GM19324 (cell line): ENCODE measurements around the gene TBPL2.

Experiments
- ATAC-seq: cut with Tn5 transposase; IDR thresholded peaks from one replicate; pipeline ENCODE4 v1.9.1; 2021; ENCODE audit warnings: mild to moderate bottlenecking, moderate library complexity; ENCODE audit not compliant: unreplicated experiment, low FRiP score

The TBPL2 gene

GRCh38 chr14:55373784-55374705 is 66.4 kb downstream of the TBPL2 start:
- ATAC-seq = no peak

GRCh38 chr14:55372825-55373224 is 67.6 kb downstream of the TBPL2 start:
- no peak for ATAC-seq

GRCh38 chr14:55372423-55372822 is 68.0 kb downstream of the TBPL2 start:
- no peak for ATAC-seq

- ATAC-seq = no peak
These were observed 69.4 kb downstream of the TBPL2 start for GRCh38 chr14:55370883-55371455.

GRCh38 chr14:55366271-55366670 is 74.1 kb downstream of the TBPL2 start:
- no peak for ATAC-seq
